Measurements from ENCODE around the gene REC8. TPM values are rescaled to one million over a fixed set of nuclear protein-coding genes. Genes with fewer than 3 reads are reported as not detected.

REC8 gene
- total and polyA plus RNA-seq, 2 of the 13 experiments (the other 11 are each of a cell fraction or from before 2014, with no cell fraction given), result 3.4 to 14.7 TPM

DNA sequence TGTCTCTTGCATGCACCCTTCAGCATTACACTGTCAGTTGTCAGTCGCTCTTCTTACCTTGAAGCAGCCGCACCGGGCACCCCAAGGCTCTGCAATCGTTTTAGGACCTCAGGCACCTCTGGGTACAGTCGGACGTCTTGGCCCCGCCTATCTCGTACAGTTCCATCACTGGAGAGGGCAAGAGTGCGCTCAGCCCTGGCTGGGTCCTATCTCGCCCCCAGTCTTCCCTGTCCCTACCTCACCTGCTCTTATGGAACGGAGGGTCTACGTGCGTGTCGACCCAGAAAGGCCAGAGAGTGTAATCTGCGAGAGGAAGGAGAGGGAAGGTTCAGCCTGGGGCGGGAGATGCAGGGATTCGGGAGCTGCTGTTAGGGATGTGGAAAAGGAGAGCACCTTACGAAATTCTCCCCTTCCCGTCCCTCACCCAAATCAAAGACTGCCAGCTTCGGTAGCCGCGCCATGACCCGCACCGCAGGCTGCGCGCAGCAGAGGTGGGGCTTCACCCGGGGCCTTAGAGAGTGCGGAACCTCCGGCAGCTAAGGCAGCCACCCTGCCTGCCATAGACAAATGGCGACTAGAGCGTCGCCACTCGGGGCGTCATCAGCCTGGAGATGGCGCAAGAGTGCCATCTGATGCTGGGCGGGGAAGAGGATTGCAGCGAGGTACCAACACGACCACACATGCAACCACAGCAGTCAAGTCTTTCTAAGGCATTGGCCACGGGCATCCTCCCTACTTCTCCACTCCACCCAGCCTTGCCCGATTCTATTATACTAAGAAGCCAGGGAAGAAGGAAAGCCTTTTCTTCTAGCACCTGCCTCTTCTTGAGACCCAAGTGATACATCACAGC, 43.8 kb downstream of the REC8 start, which contains the start of gene MDP1 (continued):
- TF ChIP-seq, protein P1, sequence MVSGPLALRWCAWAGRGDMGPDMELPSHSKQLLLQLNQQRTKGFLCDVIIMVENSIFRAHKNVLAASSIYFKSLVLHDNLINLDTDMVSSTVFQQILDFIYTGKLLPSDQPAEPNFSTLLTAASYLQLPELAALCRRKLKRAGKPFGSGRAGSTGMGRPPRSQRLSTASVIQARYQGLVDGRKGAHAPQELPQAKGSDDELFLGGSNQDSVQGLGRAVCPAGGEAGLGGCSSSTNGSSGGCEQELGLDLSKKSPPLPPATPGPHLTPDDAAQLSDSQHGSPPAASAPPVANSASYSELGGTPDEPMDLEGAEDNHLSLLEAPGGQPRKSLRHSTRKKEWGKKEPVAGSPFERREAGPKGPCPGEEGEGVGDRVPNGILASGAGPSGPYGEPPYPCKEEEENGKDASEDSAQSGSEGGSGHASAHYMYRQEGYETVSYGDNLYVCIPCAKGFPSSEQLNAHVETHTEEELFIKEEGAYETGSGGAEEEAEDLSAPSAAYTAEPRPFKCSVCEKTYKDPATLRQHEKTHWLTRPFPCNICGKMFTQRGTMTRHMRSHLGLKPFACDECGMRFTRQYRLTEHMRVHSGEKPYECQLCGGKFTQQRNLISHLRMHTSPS (CRISPR knock-in tag; IDR thresholded peaks at IDR 0.05; ENCODE audit: low read depth), result peak; percentile 89; the same call in 1 of the 2 replicates
- TF ChIP-seq ZFP36L1 (CRISPR knock-in tag; IDR thresholded peaks at IDR 0.05) (peak; percentile 99), AHR (CRISPR knock-in tag; IDR thresholded peaks at IDR 0.05) (peak; percentile 99), ASH2L (IDR thresholded peaks at IDR 0.05; ENCODE audit: insufficient read length, low read depth, low read length) (peak; percentile 95), KDM2A (CRISPR knock-in tag; IDR thresholded peaks at IDR 0.05; ENCODE audit: borderline replicate concordance, low read depth) (peak; percentile 100), ZNF331 (CRISPR knock-in tag; IDR thresholded peaks at IDR 0.05) (peak; percentile 97), ZNF720 (CRISPR knock-in tag; IDR thresholded peaks at IDR 0.05) (peak; percentile 88; the same call in 1 of the 2 replicates), NFE2 (CRISPR knock-in tag; IDR thresholded peaks at IDR 0.05) (no peak; the same call in 1 of the 2 replicates), SATB2 (CRISPR knock-in tag; IDR thresholded peaks at IDR 0.05) (peak; percentile 82), ZNF713 (CRISPR knock-in tag; IDR thresholded peaks at IDR 0.05) (peak; percentile 99), HOXA9 (CRISPR knock-in tag; IDR thresholded peaks at IDR 0.05; ENCODE audit: borderline replicate concordance) (peak; percentile 82; the same call in 1 of the 2 replicates), ZNF205 (CRISPR knock-in tag; IDR thresholded peaks at IDR 0.05) (peak; percentile 98), ARNT (IDR thresholded peaks at IDR 0.05) (no peak), SIX1 (CRISPR knock-in tag; IDR thresholded peaks at IDR 0.05; ENCODE audit: borderline replicate concordance) (peak; percentile 79), ZNF883 (CRISPR knock-in tag; IDR thresholded peaks at IDR 0.05; ENCODE audit: not compliant biosample characterization) (peak; percentile 75), SMAD9 (CRISPR knock-in tag; IDR thresholded peaks at IDR 0.05) (no peak), ZNF251 (CRISPR knock-in tag; IDR thresholded peaks at IDR 0.05) (peak; percentile 71), GFI1 (CRISPR knock-in tag; IDR thresholded peaks at IDR 0.05; ENCODE audit: borderline replicate concordance) (peak; percentile 85), SYNCRIP (IDR thresholded peaks at IDR 0.05; ENCODE audit: insufficient read depth, low read depth, low read length) (no peak), ZNF746 (CRISPR knock-in tag; IDR thresholded peaks at IDR 0.05) (peak; percentile 76), ZNF556 (CRISPR knock-in tag; IDR thresholded peaks at IDR 0.05; ENCODE audit: borderline replicate concordance) (peak; percentile 99), MXD4 (CRISPR knock-in tag; IDR thresholded peaks at IDR 0.05) (peak; percentile 94), MXI1 (IDR thresholded peaks at IDR 0.05; ENCODE audit: borderline replicate concordance, low read depth, low read length) (peak; percentile 94; the same call in 2 of the 3 replicates), NFE2L1 (CRISPR knock-in tag; IDR thresholded peaks at IDR 0.05; ENCODE audit: borderline replicate concordance) (peak; percentile 91)
- TF ChIP-seq, protein P2, sequence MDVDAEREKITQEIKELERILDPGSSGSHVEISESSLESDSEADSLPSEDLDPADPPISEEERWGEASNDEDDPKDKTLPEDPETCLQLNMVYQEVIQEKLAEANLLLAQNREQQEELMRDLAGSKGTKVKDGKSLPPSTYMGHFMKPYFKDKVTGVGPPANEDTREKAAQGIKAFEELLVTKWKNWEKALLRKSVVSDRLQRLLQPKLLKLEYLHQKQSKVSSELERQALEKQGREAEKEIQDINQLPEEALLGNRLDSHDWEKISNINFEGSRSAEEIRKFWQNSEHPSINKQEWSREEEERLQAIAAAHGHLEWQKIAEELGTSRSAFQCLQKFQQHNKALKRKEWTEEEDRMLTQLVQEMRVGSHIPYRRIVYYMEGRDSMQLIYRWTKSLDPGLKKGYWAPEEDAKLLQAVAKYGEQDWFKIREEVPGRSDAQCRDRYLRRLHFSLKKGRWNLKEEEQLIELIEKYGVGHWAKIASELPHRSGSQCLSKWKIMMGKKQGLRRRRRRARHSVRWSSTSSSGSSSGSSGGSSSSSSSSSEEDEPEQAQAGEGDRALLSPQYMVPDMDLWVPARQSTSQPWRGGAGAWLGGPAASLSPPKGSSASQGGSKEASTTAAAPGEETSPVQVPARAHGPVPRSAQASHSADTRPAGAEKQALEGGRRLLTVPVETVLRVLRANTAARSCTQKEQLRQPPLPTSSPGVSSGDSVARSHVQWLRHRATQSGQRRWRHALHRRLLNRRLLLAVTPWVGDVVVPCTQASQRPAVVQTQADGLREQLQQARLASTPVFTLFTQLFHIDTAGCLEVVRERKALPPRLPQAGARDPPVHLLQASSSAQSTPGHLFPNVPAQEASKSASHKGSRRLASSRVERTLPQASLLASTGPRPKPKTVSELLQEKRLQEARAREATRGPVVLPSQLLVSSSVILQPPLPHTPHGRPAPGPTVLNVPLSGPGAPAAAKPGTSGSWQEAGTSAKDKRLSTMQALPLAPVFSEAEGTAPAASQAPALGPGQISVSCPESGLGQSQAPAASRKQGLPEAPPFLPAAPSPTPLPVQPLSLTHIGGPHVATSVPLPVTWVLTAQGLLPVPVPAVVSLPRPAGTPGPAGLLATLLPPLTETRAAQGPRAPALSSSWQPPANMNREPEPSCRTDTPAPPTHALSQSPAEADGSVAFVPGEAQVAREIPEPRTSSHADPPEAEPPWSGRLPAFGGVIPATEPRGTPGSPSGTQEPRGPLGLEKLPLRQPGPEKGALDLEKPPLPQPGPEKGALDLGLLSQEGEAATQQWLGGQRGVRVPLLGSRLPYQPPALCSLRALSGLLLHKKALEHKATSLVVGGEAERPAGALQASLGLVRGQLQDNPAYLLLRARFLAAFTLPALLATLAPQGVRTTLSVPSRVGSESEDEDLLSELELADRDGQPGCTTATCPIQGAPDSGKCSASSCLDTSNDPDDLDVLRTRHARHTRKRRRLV (CRISPR knock-in tag; IDR thresholded peaks at IDR 0.05), result peak; percentile 96

Measured in HepG2 (cell line).